B cell (primary cell): ENCODE data around the gene TCP11L2. TPM values are rescaled to one million over a fixed set of nuclear protein-coding genes. Genes with fewer than 3 reads are reported as not detected.

Experiments
- ATAC-seq: fragments of 200-7000 bp; cut with Tn5 transposase; one replicate; pipeline ENCODE4 v1.10.0; 2021; ENCODE audit warnings: low read depth, mild to moderate bottlenecking, moderate number of reproducible peaks, moderate library complexity
- CTCF ChIA-PET: fragments of 350-600 bp; sonication (Branson Sonifier 250); formaldehyde crosslinking; loops from one replicate; lab custom pipeline; 2021; ENCODE audit warnings: antibody characterized with exemption, inconsistent platforms; lab: Charles Lee
- POLR2A ChIA-PET: fragments of 350-600 bp; sonication (Branson Sonifier 250); formaldehyde crosslinking; loops from one replicate; lab custom pipeline; 2021; ENCODE audit warnings: antibody characterized with exemption; lab: Charles Lee
- DNase-seq: peaks from one replicate; pipeline ENCODE4 v3.0.0; 2013
- H2AFZ ChIP-seq: 2 replicates; pipeline ENCODE4 v1.6.1; 2012; ENCODE audit warnings: mild to moderate bottlenecking, low read depth, low read length; ENCODE audit not compliant: insufficient read depth, poor library complexity, severe bottlenecking
- H3K27ac ChIP-seq, 2 donors: 1 replicate in 1 of 2; 2 replicates in 1 of 2; pipeline ENCODE4 v1.5.1; 2012 to 2013; ENCODE audit warnings: low read length in 2 of 2, mild to moderate bottlenecking in 2 of 2, moderate library complexity in 1 of 2
- H3K27me3 ChIP-seq, 4 experiments: fragments of 200-600 bp in 1 of 4; sonication (generic) in 1 of 4; replicated peaks in 1 of 4; 1 replicate in 2 of 4; 2 replicates in 2 of 4; pipeline versions ENCODE4 v1.6.1 to v1.7.0; 2013 to 2016; ENCODE audit warnings: low read length in 3 of 4, mild to moderate bottlenecking in 2 of 4, mixed read lengths in 1 of 4, moderate library complexity in 1 of 4; ENCODE audit not compliant: insufficient read depth in 4 of 4, control insufficient read depth in 3 of 4; ENCODE audit errors: control extremely low read depth in 1 of 4
- H3K36me3 ChIP-seq, 2 experiments: replicated peaks in 1 of 2; 1 replicate in 1 of 2; 2 replicates in 1 of 2; pipeline versions ENCODE4 v1.6.1 to v1.7.1; 2013; ENCODE audit warnings: low read length in 1 of 2; ENCODE audit not compliant: insufficient read depth in 2 of 2, control insufficient read depth in 1 of 2; ENCODE audit errors: control extremely low read depth in 1 of 2, extremely low read depth in 1 of 2
- H3K4me1 ChIP-seq, 2 donors: fragments of 200-600 bp in 1 of 2; sonication (generic) in 1 of 2; 1 replicate in 1 of 2; 2 replicates in 1 of 2; pipeline versions ENCODE4 v1.5.1 to v1.6.1; 2013 to 2017; ENCODE audit warnings: low read length in 2 of 2; ENCODE audit not compliant: control insufficient read depth in 2 of 2, insufficient read depth in 2 of 2
- H3K4me2 ChIP-seq: replicated peaks from 2 replicates; pipeline ENCODE3; 2012; ENCODE audit warnings: mild to moderate bottlenecking, low read depth, low read length; ENCODE audit not compliant: poor library complexity, severe bottlenecking
- H3K4me3 ChIP-seq, 5 experiments: fragments of 200-600 bp in 1 of 5; sonication (generic) in 1 of 5; 1 replicate in 3 of 5; 2 replicates in 2 of 5; pipeline versions ENCODE4 v1.5.1 to v1.7.0; 2011 to 2016; ENCODE audit warnings: low read length in 4 of 5, mild to moderate bottlenecking in 4 of 5, low read depth in 2 of 5, control low read depth in 1 of 5, moderate library complexity in 1 of 5; ENCODE audit not compliant: insufficient read depth in 1 of 5; ENCODE audit errors: control extremely low read depth in 1 of 5, extremely low read depth in 1 of 5
- H3K79me2 ChIP-seq: fragments of 200-600 bp; sonication (generic); one replicate; pipeline ENCODE4 v1.6.0; 2016; ENCODE audit warnings: low read length; ENCODE audit not compliant: control insufficient read depth, insufficient read depth
- H3K9ac ChIP-seq: fragments of 200-600 bp; sonication (generic); 2 replicates; pipeline ENCODE4 v1.6.1; 2017; ENCODE audit warnings: mild to moderate bottlenecking, low read length, moderate library complexity
- H3K9me3 ChIP-seq, 3 donors: one replicate each; pipeline versions ENCODE4 v1.6.1 to v1.7.1; 2013; ENCODE audit warnings: low read length in 2 of 3; ENCODE audit not compliant: control insufficient read depth in 2 of 3, insufficient read depth in 1 of 3; ENCODE audit errors: control extremely low read depth in 1 of 3
- H4K20me1 ChIP-seq: 2 replicates; pipeline ENCODE4 v1.6.0; 2012; ENCODE audit warnings: mild to moderate bottlenecking, low read length; ENCODE audit not compliant: insufficient read depth, control insufficient read depth, poor library complexity, severe bottlenecking
- H3K27ac Mint-ChIP-seq: one replicate; pipeline ENCODE4 v1.8.0; 2021; ENCODE audit warnings: mixed read lengths
- H3K27me3 Mint-ChIP-seq: one replicate; pipeline ENCODE4 v1.8.0; 2021; ENCODE audit warnings: mixed read lengths
- H3K4me1 Mint-ChIP-seq: one replicate; pipeline ENCODE4 v1.8.0; 2021; ENCODE audit warnings: mixed read lengths
- H3K4me3 Mint-ChIP-seq: one replicate; pipeline ENCODE4 v1.8.0; 2021; ENCODE audit warnings: mixed read lengths
- H3K9me3 Mint-ChIP-seq: one replicate; pipeline ENCODE4 v1.8.0; 2022; ENCODE audit warnings: mixed read lengths; ENCODE audit not compliant: insufficient read depth
- CTCF ChIP-seq: fragments of 200-600 bp; IDR thresholded peaks from one replicate; pipeline ENCODE4 v1.8.0; 2022; ENCODE audit warnings: antibody characterized with exemption, mild to moderate bottlenecking
- EZH2 ChIP-seq: IDR thresholded peaks from 2 replicates; pipeline ENCODE4 v1.6.1; 2012; ENCODE audit warnings: borderline replicate concordance, low read depth, mild to moderate bottlenecking, moderate library complexity, low read length; ENCODE audit not compliant: insufficient read depth, poor library complexity, severe bottlenecking
- WGBS: methylation state at CpG from one replicate; pipeline ENCODE4 v1.1.5; 2013; ENCODE audit warnings: missing lambda C conversion rate; ENCODE audit not compliant: insufficient coverage; 5-methylcytosine and 5-hydroxymethylcytosine counted together
- intact Hi-C: fragments of 100-400 bp; cut with micrococcal nuclease; formaldehyde crosslinking; loops from one replicate; pipeline ENCODE4 v1.10.0; 2022
- polyA plus RNA-seq: library from polyadenylated mRNA; depleted of rRNA; stranded (reverse); fragments of >200 nt; gene quantifications from 2 replicates; pipeline ENCODE4 v1.2.3, GENCODE V29; 2012
- total RNA-seq, 2 donors: library from RNA; stranded (reverse); fragments of 120-200 nt in 1 of 2; gene quantifications; 1 replicate in 1 of 2; 2 replicates in 1 of 2; pipeline versions ENCODE4 v1.2.3 to v1.2.4, GENCODE V29; 2013 to 2022

Gene TCP11L2
- total and polyA plus RNA-seq, 2 donors (not counting 1 experiment from before 2014, with no cell fraction given), result 30.4 to 306 TPM

- H3K4me1 Mint-ChIP-seq, result peaks cover 73% of the 10 kb centered on the region
- H3K36me3 ChIP-seq, result peaks cover 10 to 19% of the 10 kb centered on the region in 2 experiments
- TF ChIP-seq EZH2 (no peak), CTCF (no peak)
- H2AFZ ChIP-seq, result no peak overlapping the region
- H3K27me3 ChIP-seq, result no peaks in the 10 kb centered on the region
- no peak overlapping the region for H3K4me3 ChIP-seq
- intact Hi-C loops, result loop anchor here (5.0 kb wide), 1 partner anchor 468 kb away; the partner anchor contains the start of gene RIC8B
- H3K9me3 Mint-ChIP-seq, result no peaks in the 10 kb centered on the region
- ATAC-seq, result no peak
- no peaks in the 10 kb centered on the region for H3K9me3 ChIP-seq
- peak overlapping the region; percentile 87 for H3K4me2 ChIP-seq
- H3K79me2 ChIP-seq, result peaks cover 51% of the 10 kb centered on the region
- WGBS, result 100% methylated on average over 4 of the region's 6 CpGs
- H3K4me3 Mint-ChIP-seq, result peak overlapping the region; percentile 94
- peak overlapping the region; percentile 13 for H3K27ac Mint-ChIP-seq
- H3K4me1 ChIP-seq, result peaks cover 39 to 41% of the 10 kb centered on the region in 2 donors
- no peaks in the 10 kb centered on the region for H3K27me3 Mint-ChIP-seq
- DNase-seq, result no peak
- ChIA-PET CTCF (interaction anchor here (0.9 to 11.3 kb wide), 7 partner anchors 10 to 79 kb away, joined by 3 to 158 read pairs (median 4); partner anchors contain the start of gene CKAP4), POLR2A (interaction anchor here (1.8 to 5.4 kb wide), 3 partner anchors 23 to 78 kb away, joined by 5 to 62 read pairs (median 26); partner anchors contain the start of gene CKAP4)
- no peak overlapping the region for H3K27ac ChIP-seq
- H3K9ac ChIP-seq, result no peak overlapping the region
- peaks cover 55% of the 10 kb centered on the region for H4K20me1 ChIP-seq
Observed at GRCh38 chr12:106304797-106305196, 2.3 kb downstream of the TCP11L2 start.

DNA sequence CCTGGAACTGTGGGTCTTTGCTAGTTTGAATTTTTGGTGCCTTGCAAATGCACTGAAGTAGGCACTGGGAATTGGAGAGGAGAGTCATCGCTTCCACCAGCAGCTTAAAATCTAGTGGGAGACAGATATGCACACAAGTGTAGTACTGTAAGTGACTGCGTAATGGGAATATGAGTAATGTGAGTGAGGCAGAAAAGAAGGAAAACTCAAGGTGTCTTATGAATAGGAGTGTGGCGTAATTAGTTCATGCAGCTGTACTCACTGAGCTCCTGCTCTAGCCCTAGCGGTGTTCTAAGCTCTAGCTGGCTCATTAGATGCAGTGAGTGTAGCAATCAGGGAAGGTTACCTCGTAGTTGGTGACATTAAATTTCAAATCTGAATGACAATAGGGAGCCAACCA is 2.8 kb downstream of the TCP11L2 start:
- H3K27ac ChIP-seq, result no peak overlapping the region

More for the DNA sequence above, 2.8 kb downstream of the TCP11L2 start:
- TF ChIP-seq EZH2 (no peak), CTCF (no peak)
- WGBS, result 89% methylated on average over 5 of the region's 5 CpGs
- ATAC-seq (no peak), DNase-seq (no peak)
- CTCF ChIA-PET, result interaction anchor here (0.9 to 11.3 kb wide), 6 partner anchors 9 to 79 kb away, joined by 3 to 158 read pairs (median 4); partner anchors contain the start of gene CKAP4
- Mint-ChIP-seq H3K4me3 (peak overlapping the region; percentile 94), H3K4me1 (peaks cover 75% of the 10 kb centered on the region), H3K9me3 (no peaks in the 10 kb centered on the region), H3K27ac (peak overlapping the region; percentile 47), H3K27me3 (no peaks in the 10 kb centered on the region)
- POLR2A ChIA-PET, result interaction anchor here (4.1 to 5.4 kb wide), 2 partner anchors 56 to 79 kb away, joined by 26 to 62 read pairs; partner anchors contain the start of gene CKAP4
- H3K9me3 ChIP-seq, result no peaks in the 10 kb centered on the region
- H4K20me1 ChIP-seq, result peaks cover 61% of the 10 kb centered on the region
- H3K4me3 ChIP-seq, result no peak overlapping the region
- no peak overlapping the region for H3K9ac ChIP-seq
- no peak overlapping the region for H3K4me2 ChIP-seq
- intact Hi-C loops, result no loop called here
- peaks cover 57% of the 10 kb centered on the region for H3K79me2 ChIP-seq
- peaks cover 45 to 46% of the 10 kb centered on the region in 2 donors for H3K4me1 ChIP-seq
- no peak overlapping the region for H2AFZ ChIP-seq
- H3K27me3 ChIP-seq, result no peaks in the 10 kb centered on the region
- peaks cover 10 to 19% of the 10 kb centered on the region in 2 experiments for H3K36me3 ChIP-seq
